T-helper 9 cell (primary cell): ENCODE results near the gene ANGPTL4.

Experiments used
- DNase-seq: peaks from one replicate; pipeline ENCODE4 v3.0.0-alpha.2; 2020

The ANGPTL4 gene

DNA sequence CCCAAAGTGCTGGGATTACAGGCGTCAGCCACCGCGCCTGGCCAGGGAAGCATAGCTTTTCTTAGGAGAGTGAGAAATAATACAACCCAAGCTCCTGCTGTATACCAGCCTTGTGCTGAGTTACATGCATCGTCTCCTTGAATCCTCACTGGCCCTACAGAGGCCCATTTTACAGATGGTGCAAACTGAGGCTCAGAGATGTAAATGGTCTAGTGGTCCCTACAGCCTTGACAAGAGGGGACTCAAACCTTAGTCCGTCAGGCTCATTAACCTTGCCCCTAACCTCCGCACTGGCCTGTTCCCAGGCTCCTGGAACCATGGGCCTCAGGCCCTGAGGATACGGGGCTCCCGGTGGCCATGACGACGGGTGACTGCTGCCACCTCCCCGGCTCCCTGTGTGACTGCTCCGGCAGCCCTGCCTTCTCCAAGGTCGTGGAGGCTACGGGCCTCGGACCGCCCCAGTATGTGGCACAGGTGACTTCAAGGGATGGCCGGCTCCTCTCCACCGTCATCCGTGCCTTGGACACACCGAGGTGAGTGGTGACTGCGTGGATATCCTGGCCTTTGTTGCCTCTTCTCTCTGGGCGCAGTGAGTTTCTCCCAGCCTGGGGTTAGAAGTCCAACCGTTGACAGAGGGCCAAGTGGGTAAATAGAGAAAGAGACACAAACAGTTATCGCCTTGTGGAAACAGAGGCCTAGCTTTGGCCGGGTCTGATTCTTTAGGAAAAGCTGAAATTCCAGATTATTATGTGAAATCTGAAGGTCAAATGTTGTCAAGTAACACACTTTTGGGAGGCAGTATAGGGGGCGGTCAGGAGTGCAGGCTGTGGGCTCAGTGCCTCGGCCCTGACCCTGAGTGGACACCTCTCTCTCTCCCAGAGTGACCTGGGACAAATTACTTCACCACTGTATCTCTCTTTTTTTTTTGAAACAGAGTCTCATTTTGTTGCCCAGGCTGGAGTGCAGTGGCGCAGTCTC is 57.8 kb downstream of the ANGPTL4 start:
- no peak for DNase-seq

DNA sequence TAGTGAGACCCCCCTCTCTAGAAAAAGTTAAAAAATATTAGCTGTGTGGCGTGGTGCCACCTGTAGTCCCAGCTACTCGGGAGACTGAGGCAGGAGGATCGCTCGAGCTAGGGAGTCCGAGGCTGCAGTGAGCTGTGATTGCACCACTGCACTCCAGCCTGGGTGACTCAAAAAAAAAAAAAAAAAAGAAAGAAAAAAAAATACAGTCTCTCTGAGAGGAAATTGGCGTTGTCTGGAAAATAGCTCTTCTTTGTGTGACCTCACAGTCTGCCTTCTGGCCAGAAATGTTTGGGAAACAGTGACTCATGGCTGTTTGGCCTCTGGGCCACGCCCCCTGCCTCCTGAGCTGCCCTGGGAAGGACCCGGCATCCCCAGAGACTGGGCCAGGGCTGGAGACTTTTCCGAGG is 59.9 kb downstream of the ANGPTL4 start:
- no peak for DNase-seq
